Measurements from ENCODE around the gene UBE2O. TPM values are rescaled to one million over a fixed set of nuclear protein-coding genes. Genes with fewer than 3 reads are reported as not detected.

The UBE2O gene
- polyA plus RNA-seq, 4 donors = 22.6 to 29.1 (median 23.7) TPM

- DNase-seq (ENCODE audit: low read depth in 4 of 4, low spot score in 3 of 4) = no peak
Observed at GRCh38 chr17:76468634-76469010, 15.7 kb upstream of the UBE2O start.

GRCh38 chr17:76467809-76468633 is 15.1 kb upstream of the UBE2O start:
- DNase-seq (ENCODE audit: low read depth in 4 of 4, low spot score in 3 of 4) = no peak

GRCh38 chr17:76467366-76467765 is 14.4 kb upstream of the UBE2O start, which contains the start of gene AANAT:
Gene AANAT, plus strand, starts transcription at chr17:76467603. Its CDS starts 1,144 bp downstream, at chr17:76468747.
- DNase-seq (ENCODE audit: low read depth in 4 of 4, low spot score in 3 of 4) = no peak

GRCh38 chr17:76466775-76467130 is 13.8 kb upstream of the UBE2O start:
- DNase-seq (ENCODE audit: low read depth in 4 of 4, low spot score in 3 of 4) = no peak

GRCh38 chr17:76462556-76463290 is 9.8 kb upstream of the UBE2O start:
- DNase-seq (ENCODE audit: low read depth in 4 of 4, low spot score in 3 of 4) = no peak

GRCh38 chr17:76461765-76462555 is 9.0 kb upstream of the UBE2O start:
- no peak for DNase-seq (ENCODE audit: low read depth in 4 of 4, low spot score in 3 of 4)

GRCh38 chr17:76459674-76460073 is 6.7 kb upstream of the UBE2O start:
- DNase-seq (ENCODE audit: low read depth in 4 of 4, low spot score in 3 of 4) = no peak

GRCh38 chr17:76458580-76459490 is 5.9 kb upstream of the UBE2O start:
- no peak for DNase-seq (ENCODE audit: low read depth in 4 of 4, low spot score in 3 of 4)

GRCh38 chr17:76453431-76453743 is 435 bp upstream of the UBE2O start:
- DNase-seq (ENCODE audit: low read depth in 4 of 4, low spot score in 3 of 4) = no peak

- DNase-seq (ENCODE audit: low read depth in 4 of 4, low spot score in 3 of 4) = no peak
Observed at GRCh38 chr17:76452127-76452659, 759 bp downstream of the UBE2O start.

GRCh38 chr17:76451506-76451905 is 1.4 kb downstream of the UBE2O start:
- no peak for DNase-seq (ENCODE audit: low read depth in 4 of 4, low spot score in 3 of 4)

- DNase-seq (ENCODE audit: low read depth in 4 of 4, low spot score in 3 of 4) = no peak
Observed at GRCh38 chr17:76449126-76449525, 3.8 kb downstream of the UBE2O start.

- no peak for DNase-seq (ENCODE audit: low read depth in 4 of 4, low spot score in 3 of 4)
Observed at GRCh38 chr17:76447931-76448652, 4.9 kb downstream of the UBE2O start.

GRCh38 chr17:76446449-76447231 is 6.3 kb downstream of the UBE2O start:
- no peak for DNase-seq (ENCODE audit: low read depth in 4 of 4, low spot score in 3 of 4)

GRCh38 chr17:76445697-76446448 is 7.1 kb downstream of the UBE2O start:
- no peak for DNase-seq (ENCODE audit: low read depth in 4 of 4, low spot score in 3 of 4)

GRCh38 chr17:76444518-76445311 is 8.2 kb downstream of the UBE2O start:
- DNase-seq (ENCODE audit: low read depth in 4 of 4, low spot score in 3 of 4) = no peak

All from right renal pelvis (tissue), 4 donors.